IMR-90 (cell line): ENCODE data around the gene TANGO6. TPM values are rescaled to one million over a fixed set of nuclear protein-coding genes. Genes with fewer than 3 reads are reported as not detected.

Experiments used
- ATAC-seq: fragments of 200-7000 bp; cut with Tn5 transposase; 2 replicates; pipeline ENCODE4 v1.9.1; 2020; ENCODE audit warnings: low read depth, mild to moderate bottlenecking, moderate library complexity
- BruUV-seq: library from RNA; stranded (reverse); fragments of 400-500 nt; replicated peaks from 2 replicates; lab custom pipeline; 2021; lab: Mats Ljungman, UMichigan
- CTCF ChIA-PET: fragments of 300-600 bp; formaldehyde crosslinking; extraction: SDS; loops from one replicate; lab custom pipeline; 2021; ENCODE audit warnings: antibody characterized with exemption; lab: Yijun Ruan, JAX
- POLR2A ChIA-PET: fragments of 300-600 bp; sonication (Branson Sonifier 250); formaldehyde crosslinking; loops from one replicate; lab custom pipeline; 2022; ENCODE audit warnings: antibody characterized with exemption; ENCODE audit not compliant: unreplicated experiment; lab: Charles Lee
- DNase-seq: peaks from one replicate; pipeline ENCODE4 v3.0.0; 2013
- H2AFZ ChIP-seq: replicated peaks from 2 replicates; pipeline ENCODE3; 2013; ENCODE audit warnings: low read length, mild to moderate bottlenecking; ENCODE audit not compliant: poor library complexity
- H2AK5ac ChIP-seq: 2 replicates; pipeline ENCODE4 v1.6.1; 2013; ENCODE audit warnings: low read depth, low read length, inconsistent platforms
- H2AK9ac ChIP-seq: replicated peaks from 2 replicates; pipeline ENCODE3; 2013; ENCODE audit warnings: mild to moderate bottlenecking, low read depth, low read length, moderate library complexity; ENCODE audit not compliant: poor library complexity
- H2BK120ac ChIP-seq: 2 replicates; pipeline ENCODE4 v1.6.1; 2013; ENCODE audit warnings: low read depth, low read length, inconsistent platforms
- H2BK15ac ChIP-seq: 3 replicates; pipeline ENCODE4 v1.6.1; 2013; ENCODE audit warnings: low read depth, low read length, inconsistent platforms
- H2BK20ac ChIP-seq: 2 replicates; pipeline ENCODE4 v1.6.1; 2013; ENCODE audit warnings: low read depth, mild to moderate bottlenecking, inconsistent platforms, low read length, moderate library complexity
- H2BK5ac ChIP-seq: 2 replicates; pipeline ENCODE4 v1.6.1; 2013; ENCODE audit warnings: mild to moderate bottlenecking, low read depth, low read length, inconsistent platforms; ENCODE audit not compliant: poor library complexity, severe bottlenecking
- H3K14ac ChIP-seq: replicated peaks from 2 replicates; pipeline ENCODE4 v1.6.1; 2013; ENCODE audit warnings: low read depth, low read length, inconsistent platforms
- H3K18ac ChIP-seq: 2 replicates; pipeline ENCODE4 v1.6.1; 2013; ENCODE audit warnings: low read depth, low read length, control low read depth
- H3K23ac ChIP-seq: 2 replicates; pipeline ENCODE4 v1.6.1; 2013; ENCODE audit warnings: low read depth, low read length, inconsistent platforms
- H3K27ac ChIP-seq: 2 replicates; pipeline ENCODE4 v1.5.1; 2013; ENCODE audit warnings: mild to moderate bottlenecking, control low read depth, low read length; ENCODE audit not compliant: insufficient read depth
- H3K27me3 ChIP-seq: 2 replicates; pipeline ENCODE4 v1.6.1; 2013; ENCODE audit warnings: low read length; ENCODE audit not compliant: control insufficient read depth, insufficient read depth
- H3K36me3 ChIP-seq: 2 replicates; pipeline ENCODE4 v1.6.1; 2013; ENCODE audit warnings: low read length, mixed read lengths; ENCODE audit not compliant: control insufficient read depth, insufficient read depth
- H3K4ac ChIP-seq: 2 replicates; pipeline ENCODE4 v1.6.1; 2013; ENCODE audit warnings: low read depth, low read length, inconsistent platforms
- H3K4me1 ChIP-seq: 2 replicates; pipeline ENCODE4 v1.6.1; 2013; ENCODE audit warnings: low read length, mixed read lengths; ENCODE audit not compliant: control insufficient read depth, insufficient read depth
- H3K4me2 ChIP-seq: 2 replicates; pipeline ENCODE4 v1.6.1; 2013; ENCODE audit warnings: low read depth, mild to moderate bottlenecking, control low read depth, low read length, moderate library complexity
- H3K4me3 ChIP-seq: 2 replicates; pipeline ENCODE4 v1.5.1; 2013; ENCODE audit warnings: low read depth, mild to moderate bottlenecking, control low read depth, low read length, moderate library complexity; ENCODE audit not compliant: insufficient read depth
- H3K56ac ChIP-seq: 2 replicates; pipeline ENCODE4 v1.6.1; 2013; ENCODE audit warnings: low read length, inconsistent platforms; ENCODE audit not compliant: insufficient read depth; ENCODE audit errors: extremely low read depth
- H3K79me1 ChIP-seq, 2 experiments: 2 replicates each; pipeline ENCODE4 v1.6.1; 2013; ENCODE audit warnings: low read length in 2 of 2, inconsistent platforms in 1 of 2, low read depth in 1 of 2
- H3K9ac ChIP-seq: 2 replicates; pipeline ENCODE4 v1.6.1; 2013; ENCODE audit warnings: low read depth, low read length, control low read depth
- H3K9me1 ChIP-seq: 2 replicates; pipeline ENCODE4 v1.6.1; 2013; ENCODE audit warnings: low read length, inconsistent platforms; ENCODE audit not compliant: insufficient read depth
- H3K9me3 ChIP-seq: 2 replicates; pipeline ENCODE4 v1.6.1; 2013; ENCODE audit warnings: low read length; ENCODE audit not compliant: control insufficient read depth, insufficient read depth
- H4K20me1 ChIP-seq: 2 replicates; pipeline ENCODE4 v1.6.1; 2013; ENCODE audit warnings: low read length, inconsistent platforms; ENCODE audit not compliant: insufficient read depth
- H4K5ac ChIP-seq: 2 replicates; pipeline ENCODE4 v1.6.1; 2013; ENCODE audit warnings: mild to moderate bottlenecking, low read depth, low read length, control low read depth
- H4K8ac ChIP-seq, 2 experiments: 2 replicates each; pipeline ENCODE4 v1.6.1; 2013; ENCODE audit warnings: low read depth in 2 of 2, low read length in 2 of 2, control low read depth in 1 of 2, inconsistent platforms in 1 of 2
- H4K91ac ChIP-seq: 2 replicates; pipeline ENCODE4 v1.6.1; 2013; ENCODE audit warnings: low read depth, low read length, inconsistent platforms; ENCODE audit not compliant: insufficient read depth
- BHLHE40 ChIP-seq: fragments of 150-350 bp; IDR thresholded peaks from 2 replicates; pipeline ENCODE4 v1.6.1; 2016; ENCODE audit warnings: mild to moderate bottlenecking, low read depth, low read length
- FOS ChIP-seq: fragments of 150-350 bp; IDR thresholded peaks from 2 replicates; pipeline ENCODE4 v1.6.1; 2016; ENCODE audit warnings: low read depth, low read length
- MXI1 ChIP-seq: IDR thresholded peaks from 2 replicates; pipeline ENCODE4 v1.6.1; 2012; ENCODE audit warnings: low read depth, mild to moderate bottlenecking, low read length, moderate library complexity, borderline replicate concordance
- NFE2L2 ChIP-seq: fragments of 150-350 bp; IDR thresholded peaks from 2 replicates; pipeline ENCODE4 v1.6.1; 2016; ENCODE audit warnings: low read depth, mild to moderate bottlenecking, low read length
- POLR2A ChIP-seq: IDR thresholded peaks from 2 replicates; pipeline ENCODE4 v1.6.1; 2012; ENCODE audit warnings: mild to moderate bottlenecking, low read depth, low read length
- WGBS, 2 experiments: methylation state at CpG; one replicate each; pipeline versions ENCODE4 v1.1.5 to v1.1.7; 2013; ENCODE audit warnings: missing lambda C conversion rate in 2 of 2; ENCODE audit not compliant: insufficient read length in 1 of 2; ENCODE audit errors: extremely low coverage in 2 of 2; 5-methylcytosine and 5-hydroxymethylcytosine counted together
- dilution Hi-C: fragments of 300-500 bp; cut with HindIII; formaldehyde crosslinking; loops from one replicate; pipeline ENCODE4 v1.14.3; 2018; ENCODE audit warnings: low sequenced_read_pairs; ENCODE audit not compliant: unreplicated experiment
- in situ Hi-C: fragments of 300-500 bp; cut with MboI; formaldehyde crosslinking; loops from 3 replicates; pipeline ENCODE4 v1.14.3; 2019; ENCODE audit warnings: low sequenced_read_pairs, inconsistent platforms, mixed read lengths
- intact Hi-C: fragments of 100-400 bp; cut with micrococcal nuclease; formaldehyde crosslinking; loops from 2 replicates; pipeline ENCODE4 v1.10.0; 2022
- polyA plus RNA-seq, 3 experiments: library from polyadenylated mRNA; depleted of rRNA; stranded (reverse); fragments of >200 nt; gene quantifications; 2 replicates each; pipeline ENCODE4 v1.2.3, GENCODE V29; 2012; ENCODE audit warnings: low replicate concordance in 1 of 3
- total RNA-seq: library from RNA; depleted of rRNA; stranded (reverse); fragments of >200 nt; gene quantifications from 2 replicates; pipeline ENCODE4 v1.2.3, GENCODE V29; 2012
- TF ChIP-seq, protein P1 (sequence below): fragments of 150-350 bp; IDR thresholded peaks from 2 replicates; pipeline ENCODE4 v1.6.1; 2017; ENCODE audit warnings: mild to moderate bottlenecking, antibody characterized with exemption, low read length, low read depth
- TF ChIP-seq, protein P2 (sequence below): fragments of 150-350 bp; IDR thresholded peaks from 2 replicates; pipeline ENCODE4 v1.6.1; 2016; ENCODE audit warnings: low read depth, mild to moderate bottlenecking, low read length, moderate library complexity, borderline replicate concordance

TANGO6 gene
- total and polyA plus RNA-seq, 2 of the 4 experiments (the other 2 are of a cell fraction): 6.7 to 22.4 TPM

DNA sequence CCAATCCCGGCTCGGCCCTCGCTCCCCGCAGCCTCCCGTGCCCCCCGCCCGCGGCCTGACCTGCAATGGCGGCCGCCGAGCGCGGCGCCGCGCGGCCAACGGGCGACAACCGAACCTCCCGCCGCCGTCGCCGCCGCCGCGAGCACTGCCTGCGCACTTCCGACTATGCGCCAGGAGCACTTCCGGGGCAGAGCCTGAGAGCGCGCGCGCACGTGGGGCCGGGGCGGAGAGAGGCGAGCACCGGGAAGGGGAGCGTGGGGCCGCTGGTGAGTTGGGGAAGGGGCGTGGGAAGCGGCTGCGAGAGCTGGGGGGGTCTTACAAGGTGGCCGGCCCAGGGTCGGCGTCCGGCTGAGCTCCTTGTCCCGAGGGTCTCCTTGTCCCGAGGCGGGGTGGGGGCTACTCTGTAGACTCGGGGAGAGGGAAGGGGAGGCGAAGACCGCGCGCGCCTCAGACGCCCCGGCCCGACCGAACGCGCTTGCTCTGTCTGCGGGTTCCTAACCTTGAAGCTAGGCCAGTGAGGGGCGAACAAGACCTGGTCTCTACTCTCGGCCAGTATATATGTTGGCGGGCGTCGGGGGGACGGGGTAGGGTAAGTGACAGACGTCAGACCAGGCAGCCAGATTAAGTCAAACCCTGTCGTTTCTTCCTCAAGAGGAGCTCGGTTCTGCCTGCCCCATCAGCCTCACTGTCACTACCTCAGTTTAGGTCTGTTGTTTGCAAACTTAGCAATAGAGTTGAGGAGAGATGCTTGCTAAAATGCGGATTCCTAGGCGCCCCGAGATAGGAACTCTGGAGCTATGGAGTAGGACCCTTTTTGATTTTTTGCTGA is 289.3 kb downstream of the TANGO6 start, which contains the start of the genes CHTF8 and UTP4:
Gene CHTF8, minus strand, starts transcription at position 165 of the 829 bp plus-strand sequence. CDS start 11,130 bp downstream, outside the sequence.
Gene UTP4, plus strand, starts transcription at position 226 of the 829 bp plus-strand sequence. CDS start 811 bp downstream, outside the sequence.
- Histone ChIP-seq H3K18ac (peak within 1 kb of the TSS; percentile 59), H2BK5ac (peak within 1 kb of the TSS; percentile 97), H3K4me3 (peak within 1 kb of the TSS; percentile 91), H3K27ac (peak within 1 kb of the TSS; percentile 95), H3K4ac (peak within 1 kb of the TSS; percentile 99), H3K27me3 (no peaks in the 10 kb centered on the region), H3K14ac (peak within 1 kb of the TSS; percentile 98), H3K9ac (peak within 1 kb of the TSS; percentile 98), H3K79me1 (peaks cover 17 to 56% of the 10 kb centered on the region in 2 experiments), H3K23ac (peak within 1 kb of the TSS; percentile 99), H3K4me1 (no peaks in the 10 kb centered on the region), H2AK9ac (peak within 1 kb of the TSS; percentile 100), H4K20me1 (peaks cover 23% of the 10 kb centered on the region; the same call in 1 of the 2 replicates), H2AFZ (peak within 1 kb of the TSS; percentile 94), H2BK120ac (peak within 1 kb of the TSS; percentile 70), H3K9me1 (no peaks in the 10 kb centered on the region; the same call in 1 of the 2 replicates), H4K5ac (peak within 1 kb of the TSS; percentile 93), H3K9me3 (no peaks in the 10 kb centered on the region), H4K91ac (peak within 1 kb of the TSS; percentile 97), H2AK5ac (peak within 1 kb of the TSS; percentile 90), H2BK20ac (no peak within 1 kb of the TSS; the same call in 1 of the 2 replicates), H3K4me2 (peak within 1 kb of the TSS; percentile 93), H2BK15ac (no peak within 1 kb of the TSS; the same call in 2 of the 3 replicates), H4K8ac (peak within 1 kb of the TSS; percentile 93 to 95), H3K36me3 (peaks cover 8% of the 10 kb centered on the region), H3K56ac (peak within 1 kb of the TSS; percentile 98)
- DNase-seq (peak; percentile 76), ATAC-seq (peak; percentile 85)
- intact Hi-C loops: loop anchor here (5.0 kb wide), 1 partner anchor 140 kb away; no protein-coding TSS in a partner anchor
- CTCF ChIA-PET: no interaction called here
- in situ Hi-C loops: no loop called here
- 0% methylated on average over 15 of the region's 78 CpGs; no CpG with 5 or more reads in 1 of the 2 experiments for WGBS, 2 experiments
- no TSS peak for BruUV-seq
- dilution Hi-C loops: no loop called here
- TF ChIP-seq POLR2A (peak; percentile 94), NFE2L2 (no peak), BHLHE40 (peak; percentile 50), FOS (0 out of 2 replicates have a peak, but pooled peaks have one; percentile 4), MXI1 (peak; percentile 100)
- TF ChIP-seq, protein P1, sequence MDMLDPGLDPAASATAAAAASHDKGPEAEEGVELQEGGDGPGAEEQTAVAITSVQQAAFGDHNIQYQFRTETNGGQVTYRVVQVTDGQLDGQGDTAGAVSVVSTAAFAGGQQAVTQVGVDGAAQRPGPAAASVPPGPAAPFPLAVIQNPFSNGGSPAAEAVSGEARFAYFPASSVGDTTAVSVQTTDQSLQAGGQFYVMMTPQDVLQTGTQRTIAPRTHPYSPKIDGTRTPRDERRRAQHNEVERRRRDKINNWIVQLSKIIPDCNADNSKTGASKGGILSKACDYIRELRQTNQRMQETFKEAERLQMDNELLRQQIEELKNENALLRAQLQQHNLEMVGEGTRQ: peak; percentile 82
- TF ChIP-seq, protein P2, sequence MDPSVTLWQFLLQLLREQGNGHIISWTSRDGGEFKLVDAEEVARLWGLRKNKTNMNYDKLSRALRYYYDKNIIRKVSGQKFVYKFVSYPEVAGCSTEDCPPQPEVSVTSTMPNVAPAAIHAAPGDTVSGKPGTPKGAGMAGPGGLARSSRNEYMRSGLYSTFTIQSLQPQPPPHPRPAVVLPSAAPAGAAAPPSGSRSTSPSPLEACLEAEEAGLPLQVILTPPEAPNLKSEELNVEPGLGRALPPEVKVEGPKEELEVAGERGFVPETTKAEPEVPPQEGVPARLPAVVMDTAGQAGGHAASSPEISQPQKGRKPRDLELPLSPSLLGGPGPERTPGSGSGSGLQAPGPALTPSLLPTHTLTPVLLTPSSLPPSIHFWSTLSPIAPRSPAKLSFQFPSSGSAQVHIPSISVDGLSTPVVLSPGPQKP: no peak
- POLR2A ChIA-PET: interaction anchor here (0.6 to 0.9 kb wide), 4 partner anchors 12 to 114 kb away, joined by 3 to 5 read pairs (median 5); no protein-coding TSS in a partner anchor
